OCI-LY1 (cell line): ENCODE measurements around the gene CREB3L1.

Experiments
- EZH2 ChIP-seq: fragments of 200-600 bp; sonication (generic), shearing (Covaris generic); IDR thresholded peaks from 2 replicates; pipeline ENCODE4 v1.8.0; 2017; ENCODE audit warnings: borderline replicate concordance, mixed run types, mild to moderate bottlenecking, antibody characterized with exemption, low read length, moderate library complexity, mixed read lengths
- TF ChIP-seq, protein P1 (sequence below): fragments of 200-600 bp; sonication (generic), shearing (Covaris generic); IDR thresholded peaks from 2 replicates; pipeline ENCODE4 v1.5.1; 2017; ENCODE audit warnings: mild to moderate bottlenecking, antibody characterized with exemption, low read length, moderate library complexity, mixed read lengths

DNA sequence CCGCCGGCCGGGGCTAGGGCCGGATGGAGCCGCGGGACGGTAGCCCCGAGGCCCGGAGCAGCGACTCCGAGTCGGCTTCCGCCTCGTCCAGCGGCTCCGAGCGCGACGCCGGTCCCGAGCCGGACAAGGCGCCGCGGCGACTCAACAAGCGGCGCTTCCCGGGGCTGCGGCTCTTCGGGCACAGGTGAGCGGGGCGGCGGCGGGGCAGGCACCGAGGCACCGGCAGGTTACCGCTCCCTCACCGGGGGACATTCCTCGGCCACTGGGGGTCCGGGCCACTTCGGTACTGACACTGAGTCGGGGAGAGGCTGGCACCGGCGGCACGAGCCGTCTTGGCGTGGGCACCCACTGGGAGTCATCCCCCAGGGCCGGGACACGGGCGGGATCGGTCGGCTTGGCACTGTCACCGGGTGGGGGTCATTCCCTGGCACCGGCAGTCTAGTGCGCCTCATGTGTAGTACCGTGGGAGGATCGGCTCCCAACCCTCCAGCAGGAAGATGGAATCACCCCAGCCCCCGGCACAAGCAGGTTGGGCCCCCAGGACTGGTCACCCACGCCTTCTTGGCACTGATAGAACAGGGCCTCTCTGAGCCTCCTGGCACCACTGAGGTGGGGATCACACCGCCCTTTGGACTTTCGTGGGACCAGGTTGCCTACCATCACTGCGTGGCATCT is 70.3 kb downstream of the CREB3L1 start:
- TF ChIP-seq, protein P1, sequence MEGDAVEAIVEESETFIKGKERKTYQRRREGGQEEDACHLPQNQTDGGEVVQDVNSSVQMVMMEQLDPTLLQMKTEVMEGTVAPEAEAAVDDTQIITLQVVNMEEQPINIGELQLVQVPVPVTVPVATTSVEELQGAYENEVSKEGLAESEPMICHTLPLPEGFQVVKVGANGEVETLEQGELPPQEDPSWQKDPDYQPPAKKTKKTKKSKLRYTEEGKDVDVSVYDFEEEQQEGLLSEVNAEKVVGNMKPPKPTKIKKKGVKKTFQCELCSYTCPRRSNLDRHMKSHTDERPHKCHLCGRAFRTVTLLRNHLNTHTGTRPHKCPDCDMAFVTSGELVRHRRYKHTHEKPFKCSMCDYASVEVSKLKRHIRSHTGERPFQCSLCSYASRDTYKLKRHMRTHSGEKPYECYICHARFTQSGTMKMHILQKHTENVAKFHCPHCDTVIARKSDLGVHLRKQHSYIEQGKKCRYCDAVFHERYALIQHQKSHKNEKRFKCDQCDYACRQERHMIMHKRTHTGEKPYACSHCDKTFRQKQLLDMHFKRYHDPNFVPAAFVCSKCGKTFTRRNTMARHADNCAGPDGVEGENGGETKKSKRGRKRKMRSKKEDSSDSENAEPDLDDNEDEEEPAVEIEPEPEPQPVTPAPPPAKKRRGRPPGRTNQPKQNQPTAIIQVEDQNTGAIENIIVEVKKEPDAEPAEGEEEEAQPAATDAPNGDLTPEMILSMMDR, result no peak
- no peak for TF ChIP-seq EZH2
